HUDEP-2 (cell line): ENCODE data around the gene AGRN.
"Not testable (repeated sequence)": the region's sequence is repeated elsewhere in the genome, so short reads cannot be mapped to it uniquely, and the experiment has no call there.

Source experiments
- DNase-seq, 76 experiments: peaks; one replicate each; lab custom pipeline; 2025; ENCODE audit not compliant: unreplicated experiment in 76 of 76; lab: John Stamatoyannopoulos, UW

AGRN gene

DNA sequence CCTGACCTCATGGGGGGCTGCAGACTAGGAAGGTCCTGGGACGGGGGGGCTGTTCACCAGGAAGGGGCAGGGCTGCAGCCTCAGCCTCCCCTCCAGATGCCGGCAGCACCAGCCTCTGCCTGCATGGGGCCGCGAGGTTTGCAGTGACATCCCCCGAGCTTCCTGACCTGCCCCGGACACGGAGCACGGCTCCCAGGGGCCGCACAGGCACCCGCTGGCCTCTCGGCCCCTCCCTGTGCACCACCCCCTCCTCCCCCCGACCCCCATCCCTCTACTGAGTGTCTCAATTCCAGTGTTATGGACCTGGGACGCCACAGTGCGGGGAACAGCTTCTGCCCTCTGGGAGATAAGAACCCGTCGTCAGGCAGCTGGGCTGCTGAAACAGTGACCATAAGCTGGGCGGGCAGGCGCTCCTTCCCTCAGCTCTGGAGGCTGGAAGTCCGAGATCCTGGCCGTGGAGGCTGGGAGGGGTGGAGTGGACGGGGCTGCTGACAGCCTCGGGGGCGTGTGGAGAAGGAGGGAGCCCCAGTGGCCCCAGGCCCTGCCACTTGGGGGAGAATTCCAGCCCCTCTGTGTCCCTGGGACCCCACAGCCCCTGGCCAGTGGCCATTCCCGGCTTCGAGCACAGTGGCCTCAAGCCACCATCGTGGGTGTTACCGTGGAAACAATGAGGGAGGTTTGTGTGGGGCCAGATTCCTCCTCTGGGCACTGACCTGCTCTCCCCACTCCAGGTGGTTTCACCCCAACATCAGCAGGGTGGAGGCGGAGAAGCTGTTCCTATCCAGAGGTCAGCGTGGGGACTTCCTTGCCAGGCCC, 42.6 kb downstream of the AGRN start:
- DNase-seq, result peak in 2 of 76 experiments; percentile 5 to 24

DNA sequence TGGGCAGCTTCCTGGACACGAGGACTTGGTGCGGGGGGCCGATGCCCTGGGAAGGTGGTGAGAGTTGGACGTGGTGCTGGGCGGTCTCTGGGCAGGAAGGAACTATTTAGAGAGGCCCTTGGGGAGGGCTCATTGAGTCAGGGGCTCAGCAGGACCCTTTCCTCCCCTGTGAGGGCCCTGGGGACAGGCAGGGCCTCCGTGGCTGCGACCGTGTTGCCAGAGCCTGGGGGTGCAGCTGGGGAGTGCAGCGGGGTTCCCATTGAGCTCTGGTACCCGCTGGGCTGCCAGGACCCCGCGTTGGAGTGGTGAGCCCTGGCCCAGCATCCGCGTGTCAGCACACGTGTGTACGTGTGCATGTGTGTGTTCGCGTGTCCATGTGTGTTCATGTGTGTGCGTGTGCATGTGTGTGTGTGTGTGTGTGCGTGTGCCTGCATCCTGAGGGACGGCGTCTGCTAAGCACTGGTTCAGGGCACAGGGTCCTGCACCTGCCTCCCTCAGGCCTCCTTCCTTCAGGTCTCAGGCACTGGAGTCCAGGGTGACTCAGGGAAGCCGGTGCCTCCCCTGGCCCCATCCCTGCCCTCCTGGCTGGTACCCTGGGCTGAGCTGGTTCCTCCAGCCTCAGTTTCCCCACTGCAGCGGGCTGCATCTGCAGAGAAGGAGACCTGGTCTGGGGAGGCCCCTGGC, 43.5 kb downstream of the AGRN start:
- DNase-seq, result peak in 1 of 76 experiments; percentile 68

DNA sequence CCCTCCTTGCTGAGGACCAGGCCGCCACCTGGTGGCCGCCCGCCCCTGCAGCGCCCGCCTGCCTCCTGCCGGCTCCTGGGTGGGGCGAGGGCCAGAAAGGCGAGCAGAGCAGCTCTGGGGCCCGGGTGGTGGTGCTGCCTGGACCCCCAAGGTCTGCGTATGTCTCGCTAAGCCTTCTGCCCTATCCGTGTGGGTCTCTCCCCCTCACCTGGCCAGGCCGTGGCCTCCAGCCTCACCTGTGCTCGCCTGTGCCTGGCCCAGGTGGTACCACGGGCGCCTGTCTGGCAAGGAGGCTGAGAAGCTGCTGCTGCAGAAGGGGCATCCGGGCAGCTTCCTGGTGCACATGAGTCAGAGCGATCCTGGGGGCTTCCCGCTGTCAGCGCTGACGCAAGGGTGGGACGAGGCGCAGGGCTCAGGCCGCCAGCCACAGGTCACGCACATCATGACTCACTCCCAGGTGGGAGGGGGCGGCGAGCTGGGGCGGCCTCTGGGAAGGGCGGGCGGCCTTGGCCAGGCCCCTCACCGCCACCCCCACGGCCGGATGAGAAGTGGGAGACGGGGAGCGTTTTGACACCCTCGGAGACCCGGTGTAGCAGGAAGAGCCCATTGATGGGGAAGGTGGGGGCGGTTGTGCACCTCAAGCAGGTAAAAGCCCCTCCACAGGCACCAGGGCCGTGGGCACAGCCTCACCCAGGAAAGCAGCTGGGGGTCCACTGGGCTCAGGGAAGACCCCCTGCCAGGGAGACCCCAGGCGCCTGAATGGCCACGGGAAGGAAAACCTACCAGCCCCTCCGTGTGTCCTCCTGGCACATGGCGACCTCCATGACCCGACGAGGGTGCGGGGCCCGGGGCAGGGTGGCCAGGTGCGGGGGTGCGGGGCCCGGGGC, 44.3 kb downstream of the AGRN start:
- peak in 52 of 76 experiments; percentile 9 to 68 (median 42) for DNase-seq

DNA sequence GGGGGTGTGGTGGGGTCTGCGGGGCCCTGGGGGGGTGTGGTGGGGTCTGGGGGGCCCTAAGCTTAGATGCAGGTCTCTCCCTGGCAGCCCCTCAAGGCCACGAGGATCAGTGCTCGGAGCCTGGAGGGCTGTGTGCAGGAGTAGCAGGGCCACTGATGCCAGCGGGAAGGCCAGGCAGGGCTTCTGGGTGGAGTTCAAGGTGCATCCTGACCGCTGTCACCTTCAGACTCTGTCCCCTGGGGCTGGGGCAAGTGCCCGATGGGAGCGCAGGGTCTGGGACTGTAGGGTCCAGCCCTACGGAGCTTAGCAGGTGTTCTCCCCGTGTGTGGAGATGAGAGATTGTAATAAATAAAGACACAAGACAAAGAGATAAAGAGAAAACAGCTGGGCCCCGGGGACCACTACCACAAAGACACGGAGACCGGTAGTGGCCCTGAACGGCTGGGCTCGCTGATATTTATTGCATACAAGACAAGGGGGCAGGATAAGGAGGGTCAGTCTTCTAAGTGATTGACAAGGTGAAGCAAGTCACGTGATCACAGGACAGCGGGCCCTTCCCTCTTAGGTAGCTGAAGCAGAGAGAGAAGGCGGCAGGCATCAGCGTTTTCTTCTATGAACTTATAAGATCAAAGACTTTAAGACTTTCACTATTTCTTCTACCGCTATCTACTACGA, 45.5 kb downstream of the AGRN start:
- no peak for DNase-seq

DNA sequence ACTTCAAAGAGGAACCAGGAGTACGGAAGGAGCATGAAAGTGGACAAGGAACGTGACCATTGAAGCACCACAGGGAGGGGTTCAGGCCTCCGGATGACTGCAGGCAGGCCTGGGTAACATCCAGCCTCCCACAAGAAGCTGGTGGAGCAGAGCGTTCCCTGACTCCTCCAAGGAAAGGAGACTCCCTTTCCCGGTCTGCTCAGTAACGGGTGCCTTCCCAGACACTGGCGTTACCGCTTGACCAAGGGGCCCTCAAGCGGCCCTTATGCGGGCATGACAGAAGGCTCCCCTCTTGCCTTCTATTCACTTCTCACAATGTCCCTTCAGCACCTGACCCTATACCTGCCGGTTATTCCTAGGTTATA, 46.0 kb downstream of the AGRN start:
- not testable (repeated sequence) for DNase-seq

DNA sequence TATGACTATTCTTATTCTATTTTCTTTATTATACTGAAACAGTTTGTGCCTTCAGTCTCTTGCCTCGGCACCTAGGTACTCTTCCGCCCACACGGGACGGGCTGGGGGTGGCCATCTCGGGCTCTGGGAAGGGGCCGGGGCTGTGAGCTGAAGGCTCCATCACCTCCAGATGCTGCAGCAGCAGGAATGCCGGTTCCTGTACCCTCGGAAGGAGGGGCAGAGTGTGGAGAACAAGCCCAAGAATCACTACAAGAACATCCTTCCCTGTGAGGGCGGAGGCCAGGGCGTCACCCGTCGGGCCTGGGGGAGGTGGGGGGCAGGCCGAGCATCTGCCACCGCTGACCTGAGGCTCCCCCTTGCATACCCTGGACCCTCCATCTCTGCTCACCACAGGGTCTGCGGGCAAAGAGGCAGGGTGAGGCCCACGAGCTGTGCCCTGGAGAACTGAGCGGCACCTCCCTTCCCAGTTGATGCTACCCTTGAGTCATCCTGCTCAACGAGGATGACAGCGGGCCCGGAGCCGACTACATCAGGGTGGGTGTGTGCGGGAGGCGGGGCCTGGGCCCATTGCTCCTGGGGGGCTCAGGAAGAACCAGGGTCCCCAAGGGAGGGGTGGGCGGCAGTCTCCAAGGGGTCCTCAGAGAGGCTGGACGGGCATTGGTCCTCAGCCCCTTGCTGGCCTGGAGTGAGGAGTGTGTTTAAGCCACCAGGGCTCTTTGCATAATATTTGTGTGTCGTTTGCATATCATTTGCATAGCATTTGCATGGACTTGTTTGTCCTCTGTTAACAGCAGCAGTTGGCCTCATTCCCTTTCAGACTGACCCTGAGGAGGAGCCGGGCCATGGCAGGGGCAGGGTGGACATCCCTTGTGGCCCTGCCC, 46.7 kb downstream of the AGRN start:
- peak in 5 of 76 experiments; percentile 4 to 28 (median 10) for DNase-seq

DNA sequence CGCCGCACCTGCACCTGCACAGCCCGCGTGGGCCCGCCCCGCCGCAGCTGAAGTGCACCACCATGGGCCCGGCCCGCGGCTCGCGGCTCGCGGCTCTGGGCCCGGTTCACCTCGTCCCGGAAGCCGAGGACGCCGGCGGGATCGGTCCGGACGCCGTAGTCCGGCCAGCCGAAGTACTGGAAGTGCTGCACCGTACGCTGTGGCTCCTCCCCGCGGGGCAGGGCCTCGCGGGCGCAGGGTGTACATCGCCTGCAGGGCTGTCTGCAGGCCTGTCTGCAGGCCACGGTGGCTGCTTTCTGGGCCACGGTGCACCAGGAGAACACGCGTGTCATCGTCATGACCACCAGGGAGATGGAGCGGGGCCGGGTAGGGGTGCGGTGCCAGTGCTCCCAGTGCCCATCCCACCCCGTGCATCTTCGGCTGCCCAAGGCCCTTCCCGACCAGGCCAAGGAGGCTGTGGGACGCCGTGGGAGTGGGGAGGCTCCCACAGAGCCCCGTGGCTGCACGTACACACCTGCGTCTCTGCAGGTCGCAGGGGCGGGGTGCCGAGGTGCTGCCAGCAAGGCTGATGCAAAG, 47.5 kb downstream of the AGRN start:
- no peak for DNase-seq

DNA sequence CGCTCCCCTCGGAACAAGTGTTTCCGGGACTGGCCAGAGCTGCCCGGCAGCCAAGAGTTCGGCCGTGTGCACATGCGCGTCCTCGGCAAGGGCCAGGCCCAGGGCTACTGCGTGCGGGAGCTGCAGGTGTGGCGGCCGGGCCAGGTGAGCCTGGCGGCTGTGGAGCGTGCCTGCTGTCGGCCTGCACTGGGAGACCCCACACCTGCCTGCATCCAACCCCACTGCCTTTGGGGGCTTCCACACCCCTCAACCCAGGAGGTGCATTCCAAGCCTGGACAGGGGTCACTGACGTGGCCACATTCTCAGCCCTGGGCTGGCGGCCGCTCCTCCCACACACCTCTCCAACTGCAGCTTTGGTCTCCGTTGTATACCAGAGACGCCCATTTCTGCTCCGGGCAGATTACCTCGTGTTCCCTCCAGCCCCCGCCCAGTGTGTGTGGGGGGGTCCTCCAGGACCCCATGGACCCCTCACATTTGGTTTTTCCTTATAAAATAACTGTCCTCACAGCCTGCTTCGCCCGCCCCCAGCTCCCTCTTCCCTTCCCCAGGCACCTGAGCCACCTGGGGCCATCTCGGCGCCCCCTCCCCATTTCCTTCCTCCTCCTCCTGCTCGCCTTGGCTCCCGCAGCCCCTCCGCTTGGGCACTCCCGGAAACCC, 48.1 kb downstream of the AGRN start:
- DNase-seq, result peak in 12 of 76 experiments; percentile 6 to 54 (median 20)

DNA sequence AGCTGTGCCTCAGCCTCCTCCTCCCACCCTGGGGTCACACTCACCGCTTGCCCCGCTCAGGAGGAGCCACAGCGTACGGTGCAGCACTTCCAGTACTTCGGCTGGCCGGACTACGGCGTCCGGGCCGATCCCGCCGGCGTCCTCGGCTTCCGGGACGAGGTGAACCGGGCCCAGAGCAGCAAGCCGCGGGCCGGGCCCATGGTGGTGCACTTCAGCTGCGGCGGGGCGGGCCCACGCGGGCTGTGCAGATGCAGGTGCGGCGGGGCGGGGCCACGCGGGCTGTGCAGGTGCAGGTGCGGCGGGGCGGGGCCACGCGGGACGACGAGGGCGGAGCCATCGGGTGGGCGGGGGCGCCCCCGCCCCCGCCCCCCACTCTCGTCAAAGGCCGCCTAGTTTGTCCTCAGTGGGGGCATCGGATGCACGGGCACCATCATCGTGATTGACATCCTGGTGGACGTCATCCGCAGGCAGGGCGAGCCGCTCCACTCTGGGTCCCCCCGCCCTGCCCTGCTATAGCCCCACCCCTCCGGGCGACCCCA, 48.7 kb downstream of the AGRN start:
- peak in 5 of 76 experiments; percentile 18 to 50 (median 32) for DNase-seq

DNA sequence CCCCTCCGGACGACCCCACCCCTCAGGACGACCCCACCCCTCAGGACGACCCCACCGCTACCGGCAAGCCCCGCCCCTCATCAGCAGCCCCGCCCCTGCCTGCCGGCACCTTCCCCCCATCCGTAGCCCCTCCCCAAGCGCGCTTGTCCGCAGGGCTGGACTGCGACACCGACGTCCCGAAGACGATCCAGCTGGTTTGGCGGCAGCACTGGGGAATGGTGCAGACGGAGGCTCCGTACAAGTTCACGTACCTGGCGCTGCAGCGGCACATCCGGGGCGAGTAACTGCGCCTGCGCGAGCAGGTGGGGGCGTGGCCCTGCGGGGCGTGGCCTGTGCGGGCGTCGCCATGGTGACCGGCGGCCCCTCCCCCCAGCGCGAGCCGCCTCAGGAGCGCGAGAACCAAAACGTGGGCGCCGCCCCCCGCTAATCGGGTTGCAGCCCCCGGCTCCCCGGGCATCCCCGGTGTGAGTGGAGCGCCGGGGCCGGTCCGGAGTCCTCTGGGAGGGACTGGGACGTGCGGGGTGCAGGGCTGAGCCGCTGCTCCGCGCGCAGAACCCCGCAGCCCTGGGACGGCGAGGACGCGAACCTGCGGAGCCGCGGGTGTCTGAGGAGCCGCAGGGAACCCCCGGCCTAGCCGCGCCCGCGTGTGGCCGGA, 49.3 kb downstream of the AGRN start:
- peak in 71 of 76 experiments; percentile 14 to 84 (median 68) for DNase-seq

DNA sequence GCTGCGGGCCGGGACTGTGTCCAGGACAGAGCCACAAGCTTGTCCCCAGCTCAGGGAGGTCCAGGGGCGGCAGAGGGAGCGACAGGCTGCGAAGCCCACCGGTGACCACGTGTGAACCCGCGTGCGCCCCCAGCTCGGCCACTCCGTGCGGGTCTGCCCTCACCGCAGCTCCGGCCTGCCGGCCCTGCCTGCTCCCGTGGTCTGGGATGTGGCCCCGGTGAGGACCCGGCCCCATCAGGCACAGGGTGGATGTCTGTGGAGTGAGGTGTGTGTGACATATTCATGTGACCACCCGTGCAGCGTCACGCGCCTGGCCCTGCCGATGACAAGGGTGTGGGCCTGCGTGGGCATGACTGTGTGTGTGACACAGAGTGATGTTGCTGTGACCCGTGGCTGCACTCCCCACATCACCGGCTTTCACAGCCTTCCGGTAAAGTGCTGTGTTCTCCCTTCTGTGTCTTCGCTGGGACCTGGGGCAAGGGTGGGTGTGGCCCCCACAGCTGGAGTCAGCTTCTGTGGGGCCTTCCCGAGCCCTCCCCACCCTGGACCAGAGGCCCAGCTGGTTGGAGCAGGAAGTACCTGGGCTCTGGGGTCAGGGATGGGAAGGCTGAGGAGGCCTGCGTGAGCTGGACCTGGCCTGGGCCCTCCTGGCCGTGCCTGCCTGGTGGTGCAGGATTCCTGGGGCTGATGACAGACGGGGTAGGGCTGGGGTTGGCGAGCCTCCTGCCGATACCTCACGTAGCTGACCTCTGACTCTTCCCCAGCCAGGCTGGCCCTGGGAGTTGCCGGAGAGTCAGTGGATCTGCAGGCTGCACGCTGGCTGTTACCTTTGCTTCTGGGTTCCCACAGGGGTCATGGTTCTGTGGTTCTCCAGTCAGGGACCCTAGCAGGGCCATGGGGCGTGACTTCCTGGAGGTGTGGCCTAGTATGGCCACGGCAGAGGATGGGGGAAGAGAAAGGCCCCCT, 50.1 kb downstream of the AGRN start:
- no peak for DNase-seq

DNA sequence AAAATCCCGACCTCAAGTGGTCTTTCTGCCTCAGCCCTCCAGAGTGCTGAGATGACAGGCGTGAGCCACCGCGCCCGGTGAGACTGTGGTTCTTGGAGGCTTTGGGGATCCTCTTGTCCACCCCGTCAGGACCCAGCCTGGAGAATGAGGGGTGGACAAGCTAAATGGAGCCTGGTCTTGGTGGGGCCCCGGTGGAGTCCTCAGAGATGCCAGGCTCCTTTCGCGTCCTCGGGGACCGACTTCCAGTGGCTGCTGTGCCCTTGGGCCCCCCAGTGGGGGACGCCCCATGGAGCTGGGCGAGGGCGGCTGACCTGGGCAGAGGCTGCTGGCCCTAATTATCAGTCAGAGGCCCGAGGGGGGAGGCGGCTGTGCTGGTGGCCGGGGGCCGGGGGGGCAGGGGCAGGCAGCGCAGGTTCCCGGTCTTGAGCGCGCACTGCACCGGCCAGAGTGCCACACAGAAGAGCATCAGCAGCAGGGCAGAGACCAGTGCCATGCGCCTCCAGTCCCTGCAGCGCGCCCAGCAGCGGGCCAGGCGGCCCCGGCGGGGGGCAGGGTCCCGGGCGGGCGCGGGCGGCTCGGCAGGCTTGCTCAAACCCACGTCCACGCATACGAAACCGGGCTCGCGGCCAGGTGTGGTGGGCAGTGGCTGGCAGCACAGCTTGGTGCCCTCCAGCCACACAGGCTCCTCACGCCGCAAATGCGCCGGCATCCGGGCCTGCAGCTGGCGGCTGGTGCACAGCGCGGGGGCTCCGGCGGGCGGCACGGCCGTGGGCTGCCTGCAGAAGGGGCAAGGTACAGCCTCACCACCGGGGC, 51.8 kb downstream of the AGRN start:
- DNase-seq, result no peak

DNA sequence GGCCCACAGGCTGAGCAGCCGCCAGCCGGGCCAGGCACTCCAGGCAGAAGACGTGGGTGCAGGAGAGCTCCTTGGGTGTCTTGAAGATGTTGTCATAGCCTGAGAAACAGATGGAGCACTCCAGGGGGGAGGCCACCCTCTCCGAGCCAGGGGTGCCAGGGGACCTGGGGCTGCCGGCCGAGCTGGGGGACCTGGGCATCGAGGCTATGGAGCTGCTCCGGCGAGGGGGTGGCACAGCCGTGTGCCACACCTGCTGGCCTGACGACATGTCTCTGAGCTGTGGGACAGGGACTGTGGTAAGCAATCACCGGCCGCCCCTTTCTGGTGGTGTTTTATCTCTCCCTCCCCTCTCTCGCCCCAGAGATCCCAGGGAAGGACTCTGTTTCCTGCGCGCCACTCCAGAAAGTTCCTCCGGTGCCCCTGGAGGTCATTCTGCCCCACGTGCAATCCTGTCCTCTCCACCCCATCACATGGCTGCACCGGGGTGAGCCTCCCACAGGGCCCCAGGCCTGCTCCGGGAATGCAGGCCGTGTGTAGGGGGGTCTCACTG, 52.5 kb downstream of the AGRN start:
- no peak for DNase-seq

DNA sequence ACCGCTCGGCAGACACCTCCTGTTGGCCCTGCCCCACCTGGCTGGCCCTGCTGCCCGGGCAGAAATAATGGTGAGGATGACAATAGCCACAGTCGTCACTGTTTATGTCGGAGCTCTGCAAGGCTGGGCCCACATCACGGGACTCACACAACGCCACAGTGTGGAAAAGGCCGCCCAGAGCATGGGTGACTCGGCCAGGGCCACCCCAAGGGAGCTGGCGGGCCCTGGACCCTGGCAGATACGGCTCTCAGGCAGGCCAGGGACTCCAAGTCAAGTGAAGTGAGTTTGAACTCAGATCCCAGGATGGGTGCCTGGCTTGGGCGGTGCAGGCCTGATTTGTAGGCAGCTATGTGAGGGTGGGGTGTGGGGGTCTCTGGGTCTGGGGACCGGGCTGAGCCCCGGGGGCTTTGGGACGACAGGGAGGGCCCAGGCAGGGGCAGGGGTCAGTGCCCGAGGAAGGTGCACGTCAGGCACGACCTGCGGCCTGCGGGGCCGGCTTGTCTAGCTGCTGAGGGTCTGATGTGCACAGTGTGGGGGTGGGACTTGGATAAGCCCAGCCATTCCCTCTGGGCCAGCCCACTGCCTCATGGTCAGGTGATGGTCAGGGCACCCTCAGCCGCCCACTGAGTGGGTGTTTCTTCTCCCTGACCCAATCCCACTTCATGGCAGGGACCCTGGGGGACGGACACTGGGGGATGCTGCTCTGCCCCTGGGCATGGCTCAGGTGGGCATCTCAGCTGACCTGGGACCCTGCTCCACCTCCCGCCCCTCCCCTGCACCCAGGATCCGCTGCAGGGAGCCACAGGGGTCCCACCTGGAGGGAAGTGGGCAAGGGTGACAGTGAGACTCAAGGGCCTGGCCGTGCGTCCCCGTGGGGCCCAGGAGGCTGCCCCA, 53.2 kb downstream of the AGRN start:
- DNase-seq, result no peak
